T47D (cell line): ENCODE results near the gene TMEM181.

Experiments used
- DNase-seq, 2 experiments: peaks; one replicate each; pipeline versions ENCODE4 v3.0.0 to v3.0.0-alpha.2; 2011 to 2012; ENCODE audit warnings: low read depth in 1 of 2, low spot score in 1 of 2
- JUND ChIP-seq: IDR thresholded peaks from 2 replicates; pipeline ENCODE4 v1.6.1; 2012; ENCODE audit warnings: low read depth
- in situ Hi-C: cut with HindIII; loops from 2 replicates; pipeline ENCODE4 v1.10.0; 2016; ENCODE audit warnings: low sequenced_read_pairs, low pct_unique_long_range_greater_than_20kb

The TMEM181 gene

GRCh38 chr6:158635427-158636073 is 75.7 kb downstream of the TMEM181 start:
- no peak for TF ChIP-seq JUND
- in situ Hi-C loops = no loop called here
- no peak for DNase-seq

- no peak for DNase-seq
- in situ Hi-C loops = no loop called here
- no peak for TF ChIP-seq JUND
Observed at GRCh38 chr6:158636778-158637177, 76.9 kb downstream of the TMEM181 start.

- TF ChIP-seq JUND = no peak
- in situ Hi-C loops = no loop called here
- no peak for DNase-seq
Observed at GRCh38 chr6:158638324-158638854, 78.5 kb downstream of the TMEM181 start.

- TF ChIP-seq JUND = no peak
- DNase-seq = no peak
- in situ Hi-C loops = no loop called here
Observed at GRCh38 chr6:158639056-158639455, 79.2 kb downstream of the TMEM181 start.

- in situ Hi-C loops = no loop called here
- TF ChIP-seq JUND = no peak
Observed at GRCh38 chr6:158640519-158640918, 80.6 kb downstream of the TMEM181 start.

GRCh38 chr6:158642097-158642601 is 82.3 kb downstream of the TMEM181 start:
- no peak for TF ChIP-seq JUND
- in situ Hi-C loops = no loop called here
- DNase-seq = no peak

More at GRCh38 chr6:158640519-158640918, 80.6 kb downstream of the TMEM181 start:
- no peak for DNase-seq

GRCh38 chr6:158643836-158644230 is 83.9 kb downstream of the TMEM181 start:
- DNase-seq = no peak
- in situ Hi-C loops = no loop called here

GRCh38 chr6:158644231-158645063 is 84.6 kb downstream of the TMEM181 start, which contains the start of gene DYNLT1:
Gene DYNLT1 (minus strand): TSS chr6:158644743. CDS start chr6:158644708, 35 bp downstream.
- TF ChIP-seq JUND = no peak
- peak; percentile 81 to 93 for DNase-seq
- in situ Hi-C loops = no loop called here

More at GRCh38 chr6:158643836-158644230, 83.9 kb downstream of the TMEM181 start:
- TF ChIP-seq JUND = no peak

GRCh38 chr6:158645064-158646022 is 85.5 kb downstream of the TMEM181 start:
- no peak for DNase-seq
- in situ Hi-C loops = no loop called here
- no peak for TF ChIP-seq JUND

GRCh38 chr6:158646023-158646910 is 86.4 kb downstream of the TMEM181 start:
- in situ Hi-C loops = no loop called here
- DNase-seq = peak in 1 of 2 experiments; percentile 36

GRCh38 chr6:158647501-158647900 is 87.6 kb downstream of the TMEM181 start:
- DNase-seq = no peak
- TF ChIP-seq JUND = no peak
- in situ Hi-C loops = no loop called here

More at GRCh38 chr6:158646023-158646910, 86.4 kb downstream of the TMEM181 start:
- no peak for TF ChIP-seq JUND
